ENCODE data around the gene ADGRB2. TPM values are rescaled to one million over a fixed set of nuclear protein-coding genes. Genes with fewer than 3 reads are reported as not detected.
A peak's percentile ranks its signal among the peaks of the same experiment; 100 is the strongest.
"Not testable (repeated sequence)": the region's sequence is repeated elsewhere in the genome, so short reads cannot be mapped to it uniquely, and the experiment has no call there.

Gene ADGRB2
- total RNA-seq, 1 experiment from 2014 or later: 1.1 TPM

DNA sequence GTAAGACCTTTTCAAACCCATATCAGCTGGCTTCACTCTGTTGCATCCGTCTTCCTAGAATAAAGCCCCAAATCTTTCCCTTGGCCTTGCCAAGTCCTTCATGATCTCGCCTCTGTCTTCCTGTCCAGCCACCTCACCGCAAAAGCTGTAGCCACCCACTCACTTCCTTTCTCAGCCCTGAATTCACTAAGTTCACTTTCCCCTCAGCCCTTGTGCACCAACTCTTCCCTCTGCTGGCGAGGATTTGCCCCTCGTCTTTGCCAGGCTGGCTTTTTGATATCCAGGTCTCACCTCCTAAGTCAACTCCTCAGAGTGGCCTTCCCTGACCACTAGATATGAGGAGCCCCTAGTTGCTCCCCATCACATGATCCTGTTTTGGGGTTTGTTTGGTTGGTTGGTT, 56.4 kb downstream of the ADGRB2 start:
- no peak overlapping the region for H3K27ac ChIP-seq
- H3K36me3 ChIP-seq: no peaks in the 10 kb centered on the region
- H3K4me3 ChIP-seq: no peak overlapping the region
- no peaks in the 10 kb centered on the region for H3K9me3 ChIP-seq (replicated peaks)
- no peak for DNase-seq
- peaks cover 8% of the 10 kb centered on the region; the same call in 1 of the 2 replicates for H3K4me1 ChIP-seq
- H3K27me3 ChIP-seq: peaks cover 29% of the 10 kb centered on the region

DNA sequence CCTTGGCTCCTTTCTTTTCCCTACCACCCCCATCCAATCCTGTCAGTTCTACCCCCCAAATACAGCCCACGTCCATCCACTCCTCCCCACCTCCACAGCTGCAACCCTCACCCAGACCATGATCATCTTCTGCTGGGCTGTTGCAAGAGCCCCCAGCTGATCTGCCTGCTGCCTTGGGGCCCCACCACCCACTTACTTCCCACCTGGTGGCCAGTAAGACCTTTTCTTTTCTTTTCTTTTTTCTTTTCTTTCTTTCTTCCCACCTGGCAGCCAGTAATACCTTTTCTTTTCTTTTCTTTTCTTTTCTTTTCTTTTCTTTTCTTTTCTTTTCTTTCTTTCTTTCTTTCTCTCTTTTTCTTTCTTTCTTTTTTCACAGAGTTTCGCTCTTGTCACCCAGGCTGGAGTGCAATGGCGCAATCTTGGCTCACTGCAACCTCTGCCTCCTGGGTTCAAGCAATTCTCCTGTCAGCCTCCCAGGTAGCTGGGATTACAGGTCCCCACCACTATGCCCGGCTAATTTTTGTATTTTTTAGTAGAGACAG, 57.0 kb downstream of the ADGRB2 start:
- not testable (repeated sequence) for H3K4me1 ChIP-seq, H3K27ac ChIP-seq

DNA sequence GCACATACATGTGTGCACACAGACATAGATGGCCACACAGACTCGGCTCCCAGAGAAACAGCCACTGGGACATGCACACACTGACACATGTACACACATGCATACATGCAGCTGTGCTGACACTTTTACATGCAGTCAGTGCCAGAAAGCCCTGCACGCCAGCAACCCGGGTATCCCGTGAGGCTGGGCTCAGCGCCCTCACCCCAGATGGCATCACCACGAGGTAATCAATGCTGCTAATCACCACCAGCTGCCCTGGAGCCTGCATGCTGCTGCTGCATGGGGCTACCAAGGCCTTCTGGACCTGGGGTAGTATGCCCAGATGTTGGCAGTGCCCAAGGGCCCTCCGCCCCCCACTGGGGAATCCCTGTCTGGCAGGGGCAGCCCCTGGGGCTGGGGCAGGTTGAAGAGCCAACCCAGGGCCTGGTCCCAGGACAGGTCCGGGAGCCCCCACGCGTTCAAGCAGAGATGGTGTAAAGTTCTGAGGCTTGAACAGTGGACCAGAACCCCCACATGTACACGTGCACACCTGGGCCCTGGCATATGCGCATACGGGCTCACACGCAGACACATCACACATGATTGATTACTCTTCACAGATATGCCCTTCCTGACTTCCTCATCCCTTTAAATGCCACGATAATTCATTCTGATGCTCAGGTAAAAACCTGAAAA, 57.6 kb downstream of the ADGRB2 start:
- Histone ChIP-seq H3K9me3 (replicated peaks) (no peaks in the 10 kb centered on the region), H3K27me3 (peaks cover 31% of the 10 kb centered on the region), H3K27ac (no peak overlapping the region), H3K4me1 (peaks cover 7% of the 10 kb centered on the region; the same call in 1 of the 2 replicates), H3K36me3 (no peaks in the 10 kb centered on the region), H3K4me3 (no peak overlapping the region)
- no peak for DNase-seq

More for the DNA sequence above, 57.0 kb downstream of the ADGRB2 start:
- H3K36me3 ChIP-seq; H3K4me3 ChIP-seq; H3K9me3 ChIP-seq (replicated peaks); DNase-seq: not testable (repeated sequence)
- H3K27me3 ChIP-seq: peaks cover 31% of the 10 kb centered on the region

- H3K27ac ChIP-seq: no peak overlapping the region
- no peaks in the 10 kb centered on the region for H3K9me3 ChIP-seq (replicated peaks)
- DNase-seq: peak; percentile 40 to 53
- H3K4me3 ChIP-seq: no peak overlapping the region
- H3K4me1 ChIP-seq: peaks cover 20% of the 10 kb centered on the region
- H3K27me3 ChIP-seq: peaks cover 31% of the 10 kb centered on the region
- no peaks in the 10 kb centered on the region for H3K36me3 ChIP-seq
These were observed 58.9 kb downstream of the ADGRB2 start for GRCh38 chr1:31705080-31705866.

DNA sequence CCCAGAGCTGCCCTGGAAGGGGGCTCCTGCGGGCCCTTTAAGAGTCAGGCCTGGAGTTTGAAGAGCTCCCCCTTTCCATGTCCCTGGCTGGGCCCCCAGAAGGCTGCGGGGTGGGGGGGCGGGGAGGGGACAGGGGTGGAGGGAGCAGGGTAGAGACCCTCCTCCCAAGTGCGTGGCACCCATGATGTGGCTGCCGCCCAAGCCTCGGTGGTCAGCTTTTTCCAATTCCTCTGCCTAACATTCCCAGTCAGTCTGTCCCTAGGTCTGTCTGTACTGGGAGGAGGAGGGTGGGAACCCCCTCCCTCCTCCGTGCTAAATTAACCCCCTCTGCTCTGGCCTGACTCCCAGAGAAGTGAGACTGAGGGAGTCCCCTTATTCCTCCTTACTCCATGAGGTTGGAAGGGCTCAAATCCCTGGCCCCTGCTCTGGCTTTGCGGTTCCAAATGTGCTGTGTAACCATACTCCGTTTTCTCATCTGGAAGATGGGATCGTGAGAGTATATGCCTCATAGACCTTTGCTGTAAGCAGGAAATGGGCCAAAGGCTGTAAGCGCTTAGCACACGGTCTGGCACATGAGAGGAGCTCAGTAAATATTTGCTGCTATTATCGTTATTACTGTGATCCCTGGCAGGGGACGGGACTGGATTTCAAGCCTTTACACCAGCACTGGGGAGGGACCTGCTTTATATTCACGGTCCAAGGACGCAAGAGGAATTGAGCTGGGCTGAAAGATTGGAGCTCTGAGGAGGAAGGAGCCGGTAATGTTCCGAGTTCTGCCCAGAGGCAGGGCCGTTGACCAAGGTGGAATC, 59.7 kb downstream of the ADGRB2 start:
- Histone ChIP-seq H3K4me1 (peaks cover 24% of the 10 kb centered on the region), H3K9me3 (replicated peaks) (no peaks in the 10 kb centered on the region), H3K27me3 (peaks cover 31% of the 10 kb centered on the region), H3K27ac (no peak overlapping the region), H3K36me3 (no peaks in the 10 kb centered on the region), H3K4me3 (peak overlapping the region; percentile 34)
- no peak for DNase-seq

GRCh38 chr1:31703431-31704270, 60.5 kb downstream of the ADGRB2 start, which contains the start of gene COL16A1:
Gene COL16A1, minus strand, starts transcription at chr1:31704017. Its CDS starts 1,824 bp downstream, at chr1:31702193.
- no peaks in the 10 kb centered on the region for H3K36me3 ChIP-seq
- H3K4me3 ChIP-seq: peak within 1 kb of the TSS; percentile 34
- H3K4me1 ChIP-seq: peaks cover 24% of the 10 kb centered on the region
- peaks cover 26% of the 10 kb centered on the region for H3K27me3 ChIP-seq
- H3K9me3 ChIP-seq (replicated peaks): no peaks in the 10 kb centered on the region
- H3K27ac ChIP-seq: no peak within 1 kb of the TSS
- no peak for DNase-seq

GRCh38 chr1:31702836-31703404, 61.2 kb downstream of the ADGRB2 start:
- no peak overlapping the region for H3K27ac ChIP-seq
- DNase-seq: no peak
- H3K9me3 ChIP-seq (replicated peaks): no peaks in the 10 kb centered on the region
- peaks cover 24% of the 10 kb centered on the region for H3K4me1 ChIP-seq
- peaks cover 21% of the 10 kb centered on the region for H3K27me3 ChIP-seq
- no peak overlapping the region for H3K4me3 ChIP-seq
- H3K36me3 ChIP-seq: no peaks in the 10 kb centered on the region

- H3K9me3 ChIP-seq (replicated peaks): no peaks in the 10 kb centered on the region
- H3K27ac ChIP-seq: no peak overlapping the region
- DNase-seq: peak; percentile 89 to 90
- H3K27me3 ChIP-seq: peaks cover 21% of the 10 kb centered on the region
- H3K4me3 ChIP-seq: no peak overlapping the region
- peaks cover 24% of the 10 kb centered on the region for H3K4me1 ChIP-seq
- no peaks in the 10 kb centered on the region for H3K36me3 ChIP-seq
These were observed 62.9 kb downstream of the ADGRB2 start for GRCh38 chr1:31701091-31701736.

DNA sequence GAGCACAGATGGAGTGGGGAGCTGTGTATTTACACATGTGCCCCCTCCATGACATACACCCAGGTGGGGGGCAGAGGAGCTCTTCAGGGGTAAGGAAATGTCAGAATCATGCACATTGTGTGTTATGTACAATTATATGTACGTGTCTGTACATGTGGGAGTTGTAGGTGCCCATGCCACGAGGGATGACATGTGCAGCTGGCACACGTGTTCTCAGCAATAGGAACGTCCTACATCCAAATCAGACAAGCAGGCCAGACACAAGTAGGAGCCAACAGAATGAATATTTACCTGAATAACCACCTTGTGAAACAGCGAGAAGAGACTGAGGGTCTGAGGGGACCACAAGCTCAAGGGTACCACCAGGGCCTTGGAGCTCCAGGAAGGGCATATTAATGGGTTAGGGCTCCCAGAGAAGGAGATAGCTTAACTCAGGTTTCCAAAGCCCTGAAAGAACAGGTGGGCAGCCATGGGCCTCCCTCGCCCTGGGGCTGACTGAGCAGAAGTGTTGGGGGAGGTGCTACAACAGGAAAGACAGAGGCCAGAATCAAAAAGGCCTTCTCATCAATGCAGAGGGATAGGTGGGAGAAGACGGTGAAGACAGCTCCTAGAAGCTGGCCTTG, 63.6 kb downstream of the ADGRB2 start:
- Histone ChIP-seq H3K27ac (no peak overlapping the region), H3K27me3 (peaks cover 21% of the 10 kb centered on the region), H3K9me3 (replicated peaks) (no peaks in the 10 kb centered on the region), H3K4me1 (peaks cover 24% of the 10 kb centered on the region), H3K36me3 (no peaks in the 10 kb centered on the region), H3K4me3 (no peak overlapping the region)
- peak; percentile 54 to 69 for DNase-seq

- Histone ChIP-seq H3K36me3 (no peaks in the 10 kb centered on the region), H3K9me3 (replicated peaks) (no peaks in the 10 kb centered on the region), H3K27ac (no peak overlapping the region), H3K27me3 (peaks cover 15% of the 10 kb centered on the region), H3K4me1 (peaks cover 21% of the 10 kb centered on the region), H3K4me3 (no peak overlapping the region)
- DNase-seq: no peak
These were observed 64.7 kb downstream of the ADGRB2 start for GRCh38 chr1:31699341-31699891.

- Histone ChIP-seq H3K27me3 (peaks cover 4% of the 10 kb centered on the region), H3K36me3 (no peaks in the 10 kb centered on the region), H3K4me1 (peaks cover 25% of the 10 kb centered on the region), H3K4me3 (no peak overlapping the region), H3K27ac (no peak overlapping the region), H3K9me3 (replicated peaks) (no peaks in the 10 kb centered on the region)
- DNase-seq: no peak
These were observed 66.7 kb downstream of the ADGRB2 start for GRCh38 chr1:31697369-31697984.

DNA sequence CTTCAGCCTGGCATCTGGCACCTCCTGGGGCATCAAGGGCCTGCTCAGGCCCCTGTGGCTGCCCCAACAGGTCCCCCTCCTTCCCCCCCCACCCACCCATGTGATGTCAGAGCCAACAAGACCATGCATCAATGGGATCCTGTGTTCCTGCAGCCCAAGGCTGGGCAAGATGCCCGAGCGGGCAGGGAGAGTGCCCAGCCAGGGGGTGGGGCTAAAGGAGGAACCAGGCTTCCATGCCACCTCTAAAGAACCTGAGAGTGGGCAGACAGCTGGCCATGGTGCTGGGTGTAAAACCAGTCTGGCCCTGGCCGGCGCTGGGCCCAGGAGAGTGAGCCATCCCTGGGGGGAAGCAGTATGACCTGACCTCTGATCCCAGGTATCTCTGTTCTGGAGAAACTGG, 67.9 kb downstream of the ADGRB2 start:
- H3K27ac ChIP-seq: no peak overlapping the region
- H3K4me1 ChIP-seq: peaks cover 18% of the 10 kb centered on the region
- H3K4me3 ChIP-seq: no peak overlapping the region
- no peak for DNase-seq
- H3K36me3 ChIP-seq: no peaks in the 10 kb centered on the region
- peaks cover 7% of the 10 kb centered on the region for H3K27me3 ChIP-seq
- H3K9me3 ChIP-seq (replicated peaks): no peaks in the 10 kb centered on the region
